K562 (cell line): ENCODE measurements around the gene LYRM1. TPM values are rescaled to one million over a fixed set of nuclear protein-coding genes. Genes with fewer than 3 reads are reported as not detected.

Source experiments
- ARNT ChIP-seq, 2 experiments: fragments of 450-650 bp; IDR thresholded peaks; 2 replicates each; pipeline ENCODE4 v1.6.1; 2016; ENCODE audit warnings: mild to moderate bottlenecking in 1 of 2
- ATF1 ChIP-seq, 2 experiments: fragments of 450-650 bp in 1 of 2; IDR thresholded peaks; 2 replicates each; pipeline ENCODE4 v1.6.1; 2016; ENCODE audit warnings: missing compliant biosample characterization in 1 of 2, missing genetic modification characterization in 1 of 2
- CBFA2T3 ChIP-seq: fragments of 450-650 bp; IDR thresholded peaks from 2 replicates; pipeline ENCODE4 v1.6.1; 2017
- CEBPB ChIP-seq: fragments of 450-650 bp; IDR thresholded peaks from 2 replicates; pipeline ENCODE4 v1.6.1; 2016; ENCODE audit warnings: missing genetic modification characterization, missing compliant biosample characterization
- MITF ChIP-seq: IDR thresholded peaks from 2 replicates; pipeline ENCODE4 v1.6.1; 2014; ENCODE audit warnings: antibody characterized with exemption
- SPI1 ChIP-seq: IDR thresholded peaks from 2 replicates; pipeline ENCODE4 v1.6.1; 2011; ENCODE audit warnings: low read depth, low read length, control low read depth, borderline replicate concordance
- STAT5A ChIP-seq: IDR thresholded peaks from 2 replicates; pipeline ENCODE4 v1.6.1; 2012; ENCODE audit warnings: low read length, inconsistent platforms, borderline replicate concordance
- SUPT5H ChIP-seq: fragments of 450-650 bp; IDR thresholded peaks from 2 replicates; pipeline ENCODE4 v1.6.1; 2016
- TCF7 ChIP-seq: sonication (generic); IDR thresholded peaks from 2 replicates; pipeline ENCODE4 v1.6.1; 2016; ENCODE audit warnings: antibody characterized with exemption, borderline replicate concordance
- TEAD4 ChIP-seq, 2 experiments: sonication (generic) in 1 of 2; formaldehyde crosslinking in 1 of 2; IDR thresholded peaks; 2 replicates each; pipeline versions ENCODE4 v1.6.1 to v1.8.0; 2012 to 2022; ENCODE audit warnings: borderline replicate concordance in 1 of 2, inconsistent platforms in 1 of 2, low read length in 1 of 2, mild to moderate bottlenecking in 1 of 2, missing genetic modification reagents in 1 of 2
- ZBTB8A ChIP-seq: fragments of 450-650 bp; IDR thresholded peaks from 2 replicates; pipeline ENCODE4 v1.6.1; 2018; ENCODE audit warnings: mild to moderate bottlenecking, moderate library complexity; ENCODE audit not compliant: partially characterized antibody
- ZNF699 ChIP-seq: fragments of 250-450 bp; sonication (Bioruptor Pico); IDR thresholded peaks from 2 replicates; pipeline ENCODE4 v1.8.0; 2021; ENCODE audit warnings: mild to moderate bottlenecking, moderate library complexity; ENCODE audit not compliant: insufficient replicate concordance
- polyA plus RNA-seq, 8 experiments: library from polyadenylated mRNA; depleted of rRNA in 4 of 8; stranded (reverse) in 5 of 8; unstranded in 3 of 8; fragments of >200 nt; fragmentation: Nextera tagmentation in 2 of 8; fragmentation: Illumina TruSeq in 1 of 8; extraction: Ambion mirVana in 2 of 8; extraction: Trizol in 1 of 8; gene quantifications; 2 replicates each; pipeline versions ENCODE4 v1.2.1 to v1.2.3, GENCODE V29; 2011 to 2014; ENCODE audit warnings: inconsistent platforms in 1 of 8, missing spikeins in 1 of 8
- total RNA-seq, 7 experiments: library from RNA; depleted of rRNA in 6 of 7; stranded (reverse); fragments of >200 nt in 6 of 7; fragmentation: Illumina TruSeq in 2 of 7; extraction: Trizol in 2 of 7; gene quantifications; 2 replicates each; pipeline versions ENCODE4 v1.2.1 to v1.2.3, GENCODE V29; 2011 to 2021; ENCODE audit warnings: low replicate concordance in 1 of 7
- TF ChIP-seq, protein P1 (sequence below), 2 experiments: fragments of 450-650 bp in 1 of 2; sonication (generic) in 1 of 2; formaldehyde crosslinking in 1 of 2; IDR thresholded peaks; 2 replicates each; pipeline versions ENCODE4 v1.7.1 to v1.9.0; 2016 to 2022; ENCODE audit warnings: inconsistent platforms in 1 of 2, mild to moderate bottlenecking in 1 of 2, missing genetic modification reagents in 1 of 2
- TF ChIP-seq, protein P2 (sequence below): fragments of 250-450 bp; sonication (Bioruptor Pico); IDR thresholded peaks from 2 replicates; pipeline ENCODE4 v1.5.0; 2020; ENCODE audit warnings: mild to moderate bottlenecking

The LYRM1 gene
- total and polyA plus RNA-seq, 9 of the 15 experiments (the other 6 are each of a cell fraction or from before 2014, with no cell fraction given), result 17.5 to 44.1 (median 32.7) TPM

GRCh38 chr16:20871941-20872815, 28.4 kb upstream of the LYRM1 start (continued):
- TF ChIP-seq, protein P1, sequence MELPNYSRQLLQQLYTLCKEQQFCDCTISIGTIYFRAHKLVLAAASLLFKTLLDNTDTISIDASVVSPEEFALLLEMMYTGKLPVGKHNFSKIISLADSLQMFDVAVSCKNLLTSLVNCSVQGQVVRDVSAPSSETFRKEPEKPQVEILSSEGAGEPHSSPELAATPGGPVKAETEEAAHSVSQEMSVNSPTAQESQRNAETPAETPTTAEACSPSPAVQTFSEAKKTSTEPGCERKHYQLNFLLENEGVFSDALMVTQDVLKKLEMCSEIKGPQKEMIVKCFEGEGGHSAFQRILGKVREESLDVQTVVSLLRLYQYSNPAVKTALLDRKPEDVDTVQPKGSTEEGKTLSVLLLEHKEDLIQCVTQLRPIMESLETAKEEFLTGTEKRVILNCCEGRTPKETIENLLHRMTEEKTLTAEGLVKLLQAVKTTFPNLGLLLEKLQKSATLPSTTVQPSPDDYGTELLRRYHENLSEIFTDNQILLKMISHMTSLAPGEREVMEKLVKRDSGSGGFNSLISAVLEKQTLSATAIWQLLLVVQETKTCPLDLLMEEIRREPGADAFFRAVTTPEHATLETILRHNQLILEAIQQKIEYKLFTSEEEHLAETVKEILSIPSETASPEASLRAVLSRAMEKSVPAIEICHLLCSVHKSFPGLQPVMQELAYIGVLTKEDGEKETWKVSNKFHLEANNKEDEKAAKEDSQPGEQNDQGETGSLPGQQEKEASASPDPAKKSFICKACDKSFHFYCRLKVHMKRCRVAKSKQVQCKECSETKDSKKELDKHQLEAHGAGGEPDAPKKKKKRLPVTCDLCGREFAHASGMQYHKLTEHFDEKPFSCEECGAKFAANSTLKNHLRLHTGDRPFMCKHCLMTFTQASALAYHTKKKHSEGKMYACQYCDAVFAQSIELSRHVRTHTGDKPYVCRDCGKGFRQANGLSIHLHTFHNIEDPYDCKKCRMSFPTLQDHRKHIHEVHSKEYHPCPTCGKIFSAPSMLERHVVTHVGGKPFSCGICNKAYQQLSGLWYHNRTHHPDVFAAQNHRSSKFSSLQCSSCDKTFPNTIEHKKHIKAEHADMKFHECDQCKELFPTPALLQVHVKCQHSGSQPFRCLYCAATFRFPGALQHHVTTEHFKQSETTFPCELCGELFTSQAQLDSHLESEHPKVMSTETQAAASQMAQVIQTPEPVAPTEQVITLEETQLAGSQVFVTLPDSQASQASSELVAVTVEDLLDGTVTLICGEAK (IDR thresholded peaks at IDR 0.05), result no peak
- TF ChIP-seq, protein P1 (CRISPR knock-in tag; IDR thresholded peaks at IDR 0.05), result no peak
- TF ChIP-seq ZBTB8A, result no peak
- no peak for TF ChIP-seq SPI1
- no peak for TF ChIP-seq ARNT (IDR thresholded peaks at IDR 0.05)
- TF ChIP-seq CBFA2T3, result peak; percentile 77
- peak; percentile 74; the same call in 1 of the 2 replicates for TF ChIP-seq TEAD4 (IDR thresholded peaks at IDR 0.05; ENCODE audit: low read length)
- TF ChIP-seq TEAD4 (CRISPR knock-in tag; IDR thresholded peaks at IDR 0.05; ENCODE audit: borderline replicate concordance), result no peak
- no peak for TF ChIP-seq CEBPB (tag)
- 0 out of 2 replicates have a peak, but pooled peaks have one; percentile 23 for TF ChIP-seq STAT5A
- TF ChIP-seq ATF1 (CRISPR knock-in tag; IDR thresholded peaks at IDR 0.05), result no peak
- no peak for TF ChIP-seq ATF1 (tag; IDR thresholded peaks at IDR 0.05)
- TF ChIP-seq, protein P2, sequence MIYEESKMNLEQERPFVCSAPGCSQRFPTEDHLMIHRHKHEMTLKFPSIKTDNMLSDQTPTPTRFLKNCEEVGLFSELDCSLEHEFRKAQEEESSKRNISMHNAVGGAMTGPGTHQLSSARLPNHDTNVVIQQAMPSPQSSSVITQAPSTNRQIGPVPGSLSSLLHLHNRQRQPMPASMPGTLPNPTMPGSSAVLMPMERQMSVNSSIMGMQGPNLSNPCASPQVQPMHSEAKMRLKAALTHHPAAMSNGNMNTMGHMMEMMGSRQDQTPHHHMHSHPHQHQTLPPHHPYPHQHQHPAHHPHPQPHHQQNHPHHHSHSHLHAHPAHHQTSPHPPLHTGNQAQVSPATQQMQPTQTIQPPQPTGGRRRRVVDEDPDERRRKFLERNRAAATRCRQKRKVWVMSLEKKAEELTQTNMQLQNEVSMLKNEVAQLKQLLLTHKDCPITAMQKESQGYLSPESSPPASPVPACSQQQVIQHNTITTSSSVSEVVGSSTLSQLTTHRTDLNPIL (CRISPR knock-in tag), result no peak
- no peak for TF ChIP-seq SUPT5H
- TF ChIP-seq MITF, result no peak
- no peak for TF ChIP-seq TCF7
- no peak for TF ChIP-seq ZNF699 (CRISPR knock-in tag)
